GM21825 (cell line): ENCODE results near the gene CHD9.
A peak's percentile ranks its signal among the peaks of the same experiment; 100 is the strongest.

Experiments
- ATAC-seq: cut with Tn5 transposase; IDR thresholded peaks from one replicate; pipeline ENCODE4 v1.9.1; 2021; ENCODE audit warnings: mild to moderate bottlenecking, moderate library complexity; ENCODE audit not compliant: unreplicated experiment

Gene CHD9

GRCh38 chr16:53090591-53091411 lies 36.0 kb downstream of the CHD9 start:
- ATAC-seq = peak; percentile 41

- peak; percentile 50 for ATAC-seq
Observed at GRCh38 chr16:53091466-53092211, 36.8 kb downstream of the CHD9 start.

GRCh38 chr16:53092284-53092683 lies 37.5 kb downstream of the CHD9 start:
- ATAC-seq = no peak

- no peak for ATAC-seq
Observed at GRCh38 chr16:53093162-53093744, 38.5 kb downstream of the CHD9 start.

GRCh38 chr16:53094013-53094630 lies 39.3 kb downstream of the CHD9 start:
- peak; percentile 48 for ATAC-seq

GRCh38 chr16:53097190-53097589 lies 42.4 kb downstream of the CHD9 start:
- no peak for ATAC-seq

- ATAC-seq = peak; percentile 60
Observed at GRCh38 chr16:53098526-53099317, 43.9 kb downstream of the CHD9 start.

- peak; percentile 53 for ATAC-seq
Observed at GRCh38 chr16:53099318-53100130, 44.7 kb downstream of the CHD9 start.

GRCh38 chr16:53100131-53100748 lies 45.4 kb downstream of the CHD9 start:
- no peak for ATAC-seq

GRCh38 chr16:53100889-53101288 lies 46.1 kb downstream of the CHD9 start:
- no peak for ATAC-seq

- ATAC-seq = no peak
Observed at GRCh38 chr16:53103811-53104210, 49.0 kb downstream of the CHD9 start.

- no peak for ATAC-seq
Observed at GRCh38 chr16:53105565-53105964, 50.8 kb downstream of the CHD9 start.

- no peak for ATAC-seq
Observed at GRCh38 chr16:53111078-53111791, 56.4 kb downstream of the CHD9 start.

GRCh38 chr16:53112015-53112414 lies 57.2 kb downstream of the CHD9 start:
- no peak for ATAC-seq

- ATAC-seq = no peak
Observed at GRCh38 chr16:53115047-53115446, 60.3 kb downstream of the CHD9 start.

GRCh38 chr16:53115773-53116172 lies 61.0 kb downstream of the CHD9 start:
- no peak for ATAC-seq

- no peak for ATAC-seq
Observed at GRCh38 chr16:53121043-53121620, 66.3 kb downstream of the CHD9 start.

- no peak for ATAC-seq
Observed at GRCh38 chr16:53121661-53122060, 66.9 kb downstream of the CHD9 start.
